Measurements from ENCODE around the gene FBXO28. TPM values are rescaled to one million over a fixed set of nuclear protein-coding genes. Genes with fewer than 3 reads are reported as not detected.
A peak's percentile ranks its signal among the peaks of the same experiment; 100 is the strongest.

FBXO28 gene
- total RNA-seq, 8 experiments from 2014 or later, result 18.7 to 37.6 (median 25.1) TPM

DNA sequence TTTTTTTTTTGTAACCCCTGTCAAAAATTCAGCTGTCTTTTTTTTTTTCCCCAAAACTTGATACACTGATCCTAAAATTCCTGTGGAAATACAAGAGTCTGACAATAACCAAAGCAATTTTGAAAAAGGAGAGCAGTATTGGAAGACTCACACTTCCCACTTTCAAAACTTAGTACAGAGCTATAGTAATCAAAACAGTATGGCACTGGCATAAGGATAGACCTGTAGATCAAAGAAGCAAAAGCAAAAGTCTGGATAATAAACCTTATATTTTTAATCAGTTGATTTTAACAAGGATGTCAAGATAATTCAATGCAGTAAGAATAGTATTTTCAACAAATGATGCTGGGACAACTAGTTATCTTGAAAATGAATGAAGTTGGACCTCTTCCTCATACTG, 17.3 kb downstream of the FBXO28 start:
- Histone ChIP-seq H3K4me3 (no peak overlapping the region), H3K4me1 (replicated peaks in 1 of 2) (no peaks in the 10 kb centered on the region), H3K27ac (no peak overlapping the region)
- in situ Hi-C loops (cut with MboI; ENCODE audit: low pct_unique_long_range_greater_than_20kb in 2 of 9, low sequenced_read_pairs in 9 of 9, unreplicated experiment in 9 of 9), result loop anchor here in 2 of 9 experiments (25.0 kb wide), 2 partner anchors 156 to 206 kb away; partner anchors contain the start of gene NVL (in 1 of the 2)
- no peak for ATAC-seq (replicated peaks in 6 of 8)

DNA sequence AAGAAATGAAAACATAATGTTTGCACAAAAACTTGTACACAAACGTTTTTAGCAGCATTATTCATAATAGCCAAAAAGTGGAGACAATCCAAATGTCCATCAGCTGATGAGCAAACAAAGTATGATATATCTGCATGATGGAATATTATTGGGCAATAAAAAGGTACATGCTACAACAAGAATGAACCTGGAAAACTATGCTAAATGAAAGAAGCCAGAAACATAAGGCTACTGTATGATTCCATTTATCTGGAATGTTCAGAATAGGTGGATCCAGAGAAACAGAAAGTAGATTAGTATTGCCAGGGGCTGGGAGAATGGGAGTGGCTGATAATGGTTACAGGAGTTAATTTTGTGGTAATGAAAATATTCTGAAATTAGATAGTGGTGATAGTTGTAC, 19.0 kb downstream of the FBXO28 start:
- peak in 2 of 8 experiments; percentile 31 to 88 for ATAC-seq (replicated peaks in 6 of 8)
- in situ Hi-C loops (cut with MboI; ENCODE audit: low pct_unique_long_range_greater_than_20kb in 2 of 9, low sequenced_read_pairs in 9 of 9, unreplicated experiment in 9 of 9), result loop anchor here in 2 of 9 experiments (25.0 kb wide), 2 partner anchors 154 to 204 kb away; partner anchors contain the start of gene NVL (in 1 of the 2)
- Histone ChIP-seq H3K4me3 (no peak overlapping the region), H3K27ac (no peak overlapping the region), H3K4me1 (replicated peaks in 1 of 2) (no peaks in the 10 kb centered on the region)
- WGBS, 10 experiments, result 0 to 100% (median 70%) methylated on average over 1 of the region's 1 CpG; no CpG with 5 or more reads in 3 of the 10 experiments

- no peak for ATAC-seq (replicated peaks in 6 of 8)
- 74 to 100% (median 84%) methylated on average over 1 to 5 of the region's 5 CpGs for WGBS, 10 experiments
- no peak overlapping the region for H3K27ac ChIP-seq
- H3K4me1 ChIP-seq (replicated peaks in 1 of 2), result no peaks in the 10 kb centered on the region
- in situ Hi-C loops (cut with MboI; ENCODE audit: low pct_unique_long_range_greater_than_20kb in 2 of 9, low sequenced_read_pairs in 9 of 9, unreplicated experiment in 9 of 9), result loop anchor here in 2 of 9 experiments (25.0 kb wide), 2 partner anchors 153 to 203 kb away; partner anchors contain the start of gene NVL (in 1 of the 2)
- H3K4me3 ChIP-seq, result no peak overlapping the region
Observed at GRCh38 chr1:224133741-224134299, 19.9 kb downstream of the FBXO28 start.

GRCh38 chr1:224137518-224137917, 23.6 kb downstream of the FBXO28 start:
- Histone ChIP-seq H3K4me1 (replicated peaks in 1 of 2) (no peaks in the 10 kb centered on the region), H3K27ac (no peak overlapping the region), H3K4me3 (no peak overlapping the region)
- ATAC-seq (replicated peaks in 6 of 8), result no peak
- in situ Hi-C loops (cut with MboI; ENCODE audit: low pct_unique_long_range_greater_than_20kb in 2 of 9, low sequenced_read_pairs in 9 of 9, unreplicated experiment in 9 of 9), result loop anchor here in 2 of 9 experiments (25.0 kb wide), 2 partner anchors 150 to 200 kb away; partner anchors contain the start of gene NVL (in 1 of the 2)

- 75 to 100% (median 94%) methylated on average over 1 to 3 of the region's 3 CpGs; no CpG with 5 or more reads in 4 of the 10 experiments for WGBS, 10 experiments
- Histone ChIP-seq H3K4me1 (replicated peaks in 1 of 2) (no peaks in the 10 kb centered on the region), H3K27ac (no peak overlapping the region), H3K4me3 (no peak overlapping the region)
- in situ Hi-C loops (cut with MboI; ENCODE audit: low pct_unique_long_range_greater_than_20kb in 2 of 9, low sequenced_read_pairs in 9 of 9, unreplicated experiment in 9 of 9), result loop anchor here in 2 of 9 experiments (25.0 kb wide), 2 partner anchors 149 to 199 kb away; partner anchors contain the start of gene NVL (in 1 of the 2)
- ATAC-seq (replicated peaks in 6 of 8), result no peak
Observed at GRCh38 chr1:224138198-224138597, 24.3 kb downstream of the FBXO28 start.

- H3K27ac ChIP-seq, result no peak overlapping the region
- WGBS, 10 experiments, result 85 to 100% (median 99%) methylated on average over 1 to 3 of the region's 3 CpGs; no CpG with 5 or more reads in 4 of the 10 experiments
- no peaks in the 10 kb centered on the region for H3K4me1 ChIP-seq (replicated peaks in 1 of 2)
- H3K4me3 ChIP-seq, result no peak overlapping the region
- in situ Hi-C loops (cut with MboI; ENCODE audit: low pct_unique_long_range_greater_than_20kb in 2 of 9, low sequenced_read_pairs in 9 of 9, unreplicated experiment in 9 of 9), result loop anchor here in 2 of 9 experiments (25.0 kb wide), 2 partner anchors 146 to 196 kb away; partner anchors contain the start of gene NVL (in 1 of the 2)
- no peak for ATAC-seq (replicated peaks in 6 of 8)
Observed at GRCh38 chr1:224141693-224142092, 27.8 kb downstream of the FBXO28 start.

- ATAC-seq (replicated peaks in 6 of 8), result peak in 1 of 8 experiments; percentile 75
- Histone ChIP-seq H3K27ac (no peak overlapping the region), H3K4me1 (replicated peaks in 1 of 2) (no peaks in the 10 kb centered on the region), H3K4me3 (no peak overlapping the region)
- 20 to 100% (median 73%) methylated on average over 1 of the region's 1 CpG; no CpG with 5 or more reads in 4 of the 10 experiments for WGBS, 10 experiments
- in situ Hi-C loops (cut with MboI; ENCODE audit: low pct_unique_long_range_greater_than_20kb in 2 of 9, low sequenced_read_pairs in 9 of 9, unreplicated experiment in 9 of 9), result loop anchor here in 2 of 9 experiments (25.0 kb wide), 2 partner anchors 138 to 188 kb away; partner anchors contain the start of gene NVL (in 1 of the 2)
Observed at GRCh38 chr1:224149709-224150108, 35.8 kb downstream of the FBXO28 start.

DNA sequence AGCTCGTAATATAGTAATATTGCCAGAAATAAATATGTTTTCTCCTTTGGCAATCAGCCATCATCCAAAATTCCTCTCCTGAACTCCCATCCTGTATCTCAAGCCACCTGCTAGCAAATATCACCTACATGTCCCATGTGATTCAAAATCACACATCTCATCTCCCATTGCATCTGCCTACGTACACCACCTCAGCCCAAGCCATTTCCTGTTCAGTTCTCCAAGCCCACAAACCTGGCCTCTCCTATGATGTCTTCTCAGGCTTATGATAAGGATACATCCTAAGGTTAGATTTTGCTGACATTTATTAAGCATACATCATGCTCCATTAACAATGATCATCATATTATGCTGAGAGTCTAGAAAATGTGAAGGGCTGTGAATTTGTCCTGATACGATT, 37.2 kb downstream of the FBXO28 start:
- ATAC-seq (replicated peaks in 6 of 8), result no peak
- H3K4me3 ChIP-seq, result no peak overlapping the region
- in situ Hi-C loops (cut with MboI; ENCODE audit: low pct_unique_long_range_greater_than_20kb in 2 of 9, low sequenced_read_pairs in 9 of 9, unreplicated experiment in 9 of 9), result no loop called here
- WGBS, 10 experiments, result 71 to 100% (median 96%) methylated on average over 1 to 3 of the region's 3 CpGs; no CpG with 5 or more reads in 3 of the 10 experiments
- H3K4me1 ChIP-seq (replicated peaks in 1 of 2), result no peaks in the 10 kb centered on the region
- no peak overlapping the region for H3K27ac ChIP-seq

GRCh38 chr1:224157316-224157715, 43.4 kb downstream of the FBXO28 start:
- no peaks in the 10 kb centered on the region for H3K4me1 ChIP-seq (replicated peaks in 1 of 2)
- in situ Hi-C loops (cut with MboI; ENCODE audit: low pct_unique_long_range_greater_than_20kb in 2 of 9, low sequenced_read_pairs in 9 of 9, unreplicated experiment in 9 of 9), result no loop called here
- no peak for ATAC-seq (replicated peaks in 6 of 8)
- H3K4me3 ChIP-seq, result no peak overlapping the region
- WGBS, 10 experiments, result 80 to 100% (median 93%) methylated on average over 1 to 11 of the region's 11 CpGs
- no peak overlapping the region for H3K27ac ChIP-seq

- Histone ChIP-seq H3K4me3 (no peak overlapping the region), H3K27ac (no peak overlapping the region), H3K4me1 (replicated peaks in 1 of 2) (no peaks in the 10 kb centered on the region)
- no peak for ATAC-seq (replicated peaks in 6 of 8)
- in situ Hi-C loops (cut with MboI; ENCODE audit: low pct_unique_long_range_greater_than_20kb in 2 of 9, low sequenced_read_pairs in 9 of 9, unreplicated experiment in 9 of 9), result no loop called here
- 33 to 94% (median 67%) methylated on average over 2 to 6 of the region's 6 CpGs; no CpG with 5 or more reads in 1 of the 10 experiments for WGBS, 10 experiments
Observed at GRCh38 chr1:224159541-224159940, 45.6 kb downstream of the FBXO28 start.

DNA sequence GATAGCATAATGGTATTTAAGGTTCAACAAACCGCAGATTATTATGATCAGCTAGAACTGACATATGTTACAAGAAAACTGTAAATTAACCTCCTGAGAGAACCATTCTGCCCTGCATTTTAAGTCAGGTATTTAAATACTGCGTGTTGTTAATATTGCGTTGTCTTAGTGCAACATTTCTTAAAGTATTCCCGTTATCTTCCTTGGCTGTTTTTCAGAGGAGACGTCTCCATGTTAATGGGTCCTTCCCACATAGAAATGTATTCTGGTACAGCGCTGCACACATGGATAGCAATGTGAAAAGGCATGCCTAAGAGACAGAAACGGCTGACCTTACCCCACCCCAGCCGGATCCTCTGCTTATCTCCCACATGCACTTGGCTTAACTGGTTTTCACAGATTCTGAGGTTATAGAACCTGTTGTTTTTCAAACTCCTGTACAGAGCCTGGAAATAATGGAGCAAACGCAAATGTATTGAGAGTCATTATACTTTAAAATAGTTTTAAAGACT, 46.3 kb downstream of the FBXO28 start:
- no peak for ATAC-seq (replicated peaks in 6 of 8)
- in situ Hi-C loops (cut with MboI; ENCODE audit: low pct_unique_long_range_greater_than_20kb in 2 of 9, low sequenced_read_pairs in 9 of 9, unreplicated experiment in 9 of 9), result no loop called here
- Histone ChIP-seq H3K4me1 (replicated peaks in 1 of 2) (no peaks in the 10 kb centered on the region), H3K4me3 (no peak overlapping the region), H3K27ac (no peak overlapping the region)
- 80 to 93% (median 89%) methylated on average over 1 to 9 of the region's 9 CpGs for WGBS, 10 experiments

DNA sequence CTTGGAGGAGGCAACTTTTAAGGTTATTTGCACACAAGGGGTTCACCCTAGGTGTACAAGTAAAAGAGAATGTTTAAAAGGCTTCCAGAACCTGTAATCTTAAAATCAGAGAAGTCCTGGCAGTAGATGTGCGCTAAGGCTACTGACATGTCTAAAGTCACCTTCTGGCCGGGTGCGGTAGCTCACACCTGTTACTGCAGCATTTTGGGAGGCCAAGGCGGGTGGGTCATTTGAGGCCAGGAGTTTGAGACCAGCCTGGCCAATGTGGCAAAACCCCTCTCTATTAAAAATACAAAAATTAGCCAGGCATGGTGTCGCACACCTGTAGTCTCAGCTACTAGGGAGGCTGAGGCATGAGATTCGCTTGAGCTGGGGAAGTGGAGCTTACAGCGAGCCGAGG, 48.9 kb downstream of the FBXO28 start:
- no peak for ATAC-seq (replicated peaks in 6 of 8)
- 92 to 100% (median 97%) methylated on average over 1 to 8 of the region's 8 CpGs for WGBS, 10 experiments
- no peak overlapping the region for H3K27ac ChIP-seq
- in situ Hi-C loops (cut with MboI; ENCODE audit: low pct_unique_long_range_greater_than_20kb in 2 of 9, low sequenced_read_pairs in 9 of 9, unreplicated experiment in 9 of 9), result no loop called here
- H3K4me1 ChIP-seq (replicated peaks in 1 of 2), result no peaks in the 10 kb centered on the region
- H3K4me3 ChIP-seq, result no peak overlapping the region

- Histone ChIP-seq H3K4me1 (replicated peaks in 1 of 2) (no peaks in the 10 kb centered on the region), H3K4me3 (no peak overlapping the region), H3K27ac (no peak overlapping the region)
- in situ Hi-C loops (cut with MboI; ENCODE audit: low pct_unique_long_range_greater_than_20kb in 2 of 9, low sequenced_read_pairs in 9 of 9, unreplicated experiment in 9 of 9), result no loop called here
- no peak for ATAC-seq (replicated peaks in 6 of 8)
- WGBS, 10 experiments, result 36 to 100% (median 77%) methylated on average over 1 to 2 of the region's 2 CpGs; no CpG with 5 or more reads in 1 of the 10 experiments
Observed at GRCh38 chr1:224163311-224163710, 49.4 kb downstream of the FBXO28 start.

All from motor neuron (in vitro differentiated cells).